DMS153 treated with DMSO at 0.1 percent for 48 hours (cell line): ENCODE results near the gene COL6A5.
"Not testable (repeated sequence)": the region's sequence is repeated elsewhere in the genome, so short reads cannot be mapped to it uniquely, and the experiment has no call there.

Experiments
- DNase-seq: peaks from one replicate; lab custom pipeline; 2025; ENCODE audit not compliant: unreplicated experiment; lab: John Stamatoyannopoulos, UW

The COL6A5 gene

GRCh38 chr3:130345487-130346079 lies at the start of gene COL6A5:
Gene COL6A5, plus strand, starts transcription at chr3:130345672. Its CDS starts 27,967 bp downstream, at chr3:130373639.
- DNase-seq = no peak

DNA sequence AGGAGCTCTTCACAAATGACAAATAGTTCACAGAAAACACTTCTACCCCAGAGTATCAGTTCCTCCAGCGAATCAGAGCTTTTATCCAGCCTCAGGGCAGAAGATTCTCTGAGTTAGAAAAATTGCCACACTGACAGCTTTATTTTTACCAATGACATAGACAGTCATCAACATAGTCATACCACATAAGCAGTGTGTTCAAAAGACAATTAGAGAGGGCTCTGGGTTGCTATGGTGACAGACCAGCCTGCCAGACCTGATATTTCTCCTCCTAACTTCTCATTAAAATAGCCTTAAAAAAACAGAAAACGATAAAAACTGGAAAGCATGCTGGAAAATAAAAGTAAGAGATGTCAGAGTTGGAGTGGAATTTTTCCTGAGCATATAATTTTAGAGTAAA lies 45.9 kb upstream of the COL6A5 start:
- DNase-seq = no peak

GRCh38 chr3:130300888-130301287 lies 44.6 kb upstream of the COL6A5 start:
- DNase-seq = no peak

DNA sequence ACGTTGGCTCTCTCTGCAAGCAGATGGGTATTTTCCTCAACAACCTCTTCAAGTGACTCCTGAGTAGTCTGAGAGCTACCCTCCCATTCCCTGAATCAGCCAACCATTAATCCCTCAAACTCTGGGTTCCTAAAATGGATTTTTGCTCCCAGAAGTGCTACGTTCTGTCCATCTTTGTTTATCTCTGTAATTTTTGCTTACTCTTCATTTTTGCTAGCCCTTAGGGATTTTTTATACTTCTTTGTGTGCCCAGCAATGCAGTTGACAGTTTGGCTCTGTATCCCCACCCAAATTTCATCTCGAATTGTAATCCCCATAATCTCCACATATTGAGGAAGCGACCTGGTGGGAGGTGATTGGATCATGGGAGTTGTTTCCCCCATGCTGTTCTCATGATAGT lies 35.4 kb upstream of the COL6A5 start:
- DNase-seq = no peak

- DNase-seq = no peak
Observed at GRCh38 chr3:130312374-130312773, 33.1 kb upstream of the COL6A5 start.

GRCh38 chr3:130316169-130316568 lies 29.3 kb upstream of the COL6A5 start:
- no peak for DNase-seq

- DNase-seq = no peak
Observed at GRCh38 chr3:130323503-130323902, 22.0 kb upstream of the COL6A5 start.

DNA sequence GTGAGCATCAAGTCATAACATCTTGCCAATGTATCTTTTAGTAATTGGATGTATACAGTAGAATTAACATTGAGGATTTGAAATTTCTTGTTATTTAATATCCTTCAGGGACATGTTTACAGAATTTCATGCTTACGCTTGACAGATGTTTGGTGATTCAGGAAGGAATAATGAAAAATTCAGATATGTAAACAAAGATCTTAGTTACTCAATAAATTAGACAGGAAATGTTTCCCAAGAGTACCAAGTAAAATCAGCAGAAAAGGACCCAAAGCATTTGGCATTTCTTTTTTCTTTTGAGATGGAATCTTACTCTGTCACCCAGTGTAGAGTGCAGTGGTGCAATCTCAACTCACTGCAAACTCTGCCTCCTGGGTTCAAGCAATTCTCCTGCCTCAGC lies 4.7 kb upstream of the COL6A5 start:
- no peak for DNase-seq

- DNase-seq = no peak
Observed at GRCh38 chr3:130341388-130341787, 4.1 kb upstream of the COL6A5 start.

- no peak for DNase-seq
Observed at GRCh38 chr3:130341882-130342281, 3.6 kb upstream of the COL6A5 start.

DNA sequence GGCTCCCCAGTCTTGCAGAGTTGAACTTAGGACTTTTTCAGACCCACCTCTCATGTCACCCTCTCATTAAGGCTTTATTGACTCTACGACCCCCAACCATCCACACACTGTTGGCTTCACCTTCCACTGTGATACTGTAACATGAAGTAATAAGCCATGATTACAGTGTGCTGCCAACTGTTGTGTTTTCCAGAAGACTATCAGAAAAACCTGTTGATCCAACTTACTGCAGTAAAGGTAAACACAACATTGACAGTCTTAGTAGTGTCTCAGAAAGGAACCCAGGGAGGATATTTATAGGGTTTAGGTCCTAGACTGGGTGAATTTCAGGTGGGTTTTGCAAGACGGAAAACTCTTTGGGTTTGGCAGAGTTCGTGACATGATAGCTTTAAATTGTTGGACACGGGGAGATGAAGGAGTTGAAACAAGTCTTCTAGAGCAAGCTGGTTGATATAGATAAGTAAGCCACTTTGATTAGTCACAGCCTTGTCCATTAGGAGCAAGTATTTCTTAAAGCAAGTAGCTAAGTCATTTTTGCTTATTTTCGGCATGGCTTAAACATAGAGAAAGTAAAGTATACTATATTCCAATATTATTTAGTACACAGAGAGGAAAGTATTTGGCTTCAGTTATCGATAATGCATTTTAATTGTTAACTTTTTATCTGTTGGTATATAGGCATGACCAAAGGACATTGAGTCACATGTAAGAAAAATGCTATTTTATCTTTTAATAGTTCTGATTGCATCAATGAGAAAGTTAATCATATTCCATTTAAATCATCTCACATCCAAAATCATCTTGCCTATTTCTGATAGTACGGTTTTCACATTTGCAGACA lies 2.4 kb upstream of the COL6A5 start:
- DNase-seq = no peak

GRCh38 chr3:130348258-130348657 lies 2.8 kb downstream of the COL6A5 start:
- not testable (repeated sequence) for DNase-seq

DNA sequence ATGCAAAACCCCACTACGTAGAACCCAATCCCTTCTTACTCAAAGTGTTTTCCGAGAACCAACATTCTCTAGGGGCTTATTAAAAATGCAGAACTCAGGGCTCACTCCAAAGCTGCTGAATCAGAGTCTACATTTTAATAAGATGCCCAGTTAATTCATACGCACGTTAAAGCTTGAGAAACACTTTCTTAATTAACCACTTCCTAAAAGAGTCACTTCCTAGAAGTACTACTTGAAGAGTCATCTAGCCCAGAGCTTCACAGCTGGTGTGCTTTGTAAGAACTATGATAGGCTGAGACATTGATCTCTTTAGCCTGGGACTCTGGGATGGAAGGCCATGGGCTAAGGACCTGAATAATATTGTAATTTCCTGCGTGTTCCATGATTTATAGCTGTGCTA lies 9.0 kb downstream of the COL6A5 start:
- DNase-seq = no peak

GRCh38 chr3:130374033-130374432 lies 28.6 kb downstream of the COL6A5 start:
- DNase-seq = no peak

- DNase-seq = no peak
Observed at GRCh38 chr3:130374908-130375307, 29.4 kb downstream of the COL6A5 start.

- DNase-seq = no peak
Observed at GRCh38 chr3:130377960-130378676, 32.6 kb downstream of the COL6A5 start.

DNA sequence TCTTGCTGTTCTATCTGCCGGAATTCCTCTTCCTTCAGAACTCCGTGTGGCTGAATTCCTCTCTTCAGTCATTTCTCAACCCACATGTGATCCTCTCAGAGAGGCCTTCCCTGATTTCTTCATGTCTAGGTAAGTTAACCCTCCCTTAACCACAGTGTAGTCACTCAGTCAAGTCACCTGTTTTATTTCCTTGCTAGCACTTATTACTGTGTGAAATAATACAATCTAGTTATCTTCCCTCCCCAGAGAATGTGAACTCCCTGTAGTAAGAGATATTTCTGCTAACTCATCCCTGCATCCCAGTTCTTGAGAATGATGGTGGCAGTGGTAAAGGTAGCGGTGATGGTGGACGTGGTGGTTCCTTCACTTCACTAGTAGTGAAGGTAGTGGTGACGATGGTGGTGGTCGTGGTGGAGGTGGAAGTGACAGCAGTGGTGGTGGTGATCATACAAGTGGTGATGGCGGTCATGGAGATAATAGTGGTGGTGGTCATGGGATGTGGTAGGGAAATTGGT lies 33.3 kb downstream of the COL6A5 start:
- no peak for DNase-seq

DNA sequence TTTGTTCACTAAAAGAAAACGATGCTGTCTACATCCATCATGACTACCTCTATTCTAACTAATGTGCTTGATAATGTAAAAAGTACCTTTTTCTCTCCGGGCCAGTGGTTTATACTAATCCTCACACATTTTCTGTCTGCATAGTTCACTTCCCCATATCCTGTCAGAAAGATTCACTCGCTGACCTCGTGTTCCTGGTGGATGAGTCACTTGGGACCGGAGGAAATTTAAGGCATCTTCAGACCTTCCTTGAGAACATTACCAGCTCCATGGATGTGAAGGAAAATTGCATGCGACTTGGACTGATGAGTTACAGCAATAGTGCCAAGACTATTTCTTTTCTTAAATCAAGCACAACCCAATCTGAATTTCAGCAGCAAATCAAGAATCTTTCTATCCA lies 33.8 kb downstream of the COL6A5 start:
- no peak for DNase-seq

DNA sequence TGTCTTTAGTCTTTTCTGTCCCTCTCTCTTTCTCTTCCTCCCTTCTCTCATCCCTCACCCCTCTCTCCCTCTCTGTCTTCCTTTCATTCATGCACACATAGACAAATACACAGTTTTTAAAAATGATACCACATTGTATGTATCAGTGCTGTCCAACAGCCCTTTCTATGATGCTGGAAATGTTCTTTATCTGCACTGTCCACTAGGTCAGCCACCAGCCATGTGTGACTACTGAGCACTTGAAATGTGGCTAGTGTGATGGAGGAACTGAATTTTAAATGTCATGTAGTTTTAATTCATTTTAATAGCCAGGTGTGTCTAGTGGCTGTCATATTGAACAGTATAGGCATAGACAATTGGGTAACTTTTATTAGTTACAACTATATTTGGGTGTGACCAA lies 34.9 kb downstream of the COL6A5 start:
- DNase-seq = no peak

DNA sequence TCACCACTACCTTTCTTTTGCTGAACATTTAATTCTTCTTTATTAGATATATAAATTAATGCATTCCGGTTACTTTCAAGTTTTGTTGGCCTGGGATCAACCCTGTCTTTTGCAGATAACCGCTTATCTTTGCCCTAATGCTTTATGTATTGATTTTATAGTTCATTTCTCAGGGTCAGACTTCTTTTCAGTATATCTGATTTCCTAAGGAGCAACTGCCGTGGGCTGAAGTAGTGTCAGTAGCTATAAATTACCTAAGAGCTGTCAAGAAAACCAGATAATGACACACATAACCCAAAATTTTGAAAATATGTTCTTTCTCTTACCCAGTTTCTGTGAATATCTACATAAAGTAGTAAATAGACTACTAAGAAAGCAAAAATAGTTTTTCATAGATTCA lies 38.0 kb downstream of the COL6A5 start:
- no peak for DNase-seq

GRCh38 chr3:130384476-130385025 lies 39.1 kb downstream of the COL6A5 start:
- DNase-seq = no peak
